Stimulated activated CD4-positive, alpha-beta T cell treated with anti-CD3 and anti-CD28 coated beads, Interleukin-12 subunit alpha, Interleukin-12 subunit beta, amount 100 ng/mL, for 24 hours (primary cell): ENCODE results near the gene PCSK4.
"Not testable (repeated sequence)": the region's sequence is repeated elsewhere in the genome, so short reads cannot be mapped to it uniquely, and the experiment has no call there.

ENCODE experiments used
- DNase-seq, 2 experiments: peaks; one replicate each; pipeline ENCODE4 v3.0.0-alpha.2; 2020; ENCODE audit warnings: low read depth in 2 of 2

Gene PCSK4

DNA sequence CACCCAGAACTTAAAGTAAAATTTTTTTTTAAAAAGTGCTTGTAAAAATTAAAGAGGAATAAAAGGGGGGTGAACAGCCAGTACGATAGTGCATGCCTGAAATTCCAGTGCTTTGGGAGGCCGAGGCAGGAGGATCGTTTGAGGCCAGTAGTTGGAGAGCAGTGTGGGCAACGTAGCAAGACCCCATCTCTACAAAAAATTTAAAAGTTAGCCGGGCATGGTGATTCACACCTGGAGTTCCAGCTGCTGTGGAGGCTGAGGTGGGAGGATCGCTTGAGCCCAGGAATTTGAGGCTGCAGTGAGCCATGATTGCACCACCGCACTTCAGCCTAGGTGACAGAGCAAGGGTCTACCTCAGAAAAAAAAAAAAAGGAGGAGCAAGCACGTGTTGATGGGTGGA, 14.9 kb upstream of the PCSK4 start:
- DNase-seq: no peak

DNA sequence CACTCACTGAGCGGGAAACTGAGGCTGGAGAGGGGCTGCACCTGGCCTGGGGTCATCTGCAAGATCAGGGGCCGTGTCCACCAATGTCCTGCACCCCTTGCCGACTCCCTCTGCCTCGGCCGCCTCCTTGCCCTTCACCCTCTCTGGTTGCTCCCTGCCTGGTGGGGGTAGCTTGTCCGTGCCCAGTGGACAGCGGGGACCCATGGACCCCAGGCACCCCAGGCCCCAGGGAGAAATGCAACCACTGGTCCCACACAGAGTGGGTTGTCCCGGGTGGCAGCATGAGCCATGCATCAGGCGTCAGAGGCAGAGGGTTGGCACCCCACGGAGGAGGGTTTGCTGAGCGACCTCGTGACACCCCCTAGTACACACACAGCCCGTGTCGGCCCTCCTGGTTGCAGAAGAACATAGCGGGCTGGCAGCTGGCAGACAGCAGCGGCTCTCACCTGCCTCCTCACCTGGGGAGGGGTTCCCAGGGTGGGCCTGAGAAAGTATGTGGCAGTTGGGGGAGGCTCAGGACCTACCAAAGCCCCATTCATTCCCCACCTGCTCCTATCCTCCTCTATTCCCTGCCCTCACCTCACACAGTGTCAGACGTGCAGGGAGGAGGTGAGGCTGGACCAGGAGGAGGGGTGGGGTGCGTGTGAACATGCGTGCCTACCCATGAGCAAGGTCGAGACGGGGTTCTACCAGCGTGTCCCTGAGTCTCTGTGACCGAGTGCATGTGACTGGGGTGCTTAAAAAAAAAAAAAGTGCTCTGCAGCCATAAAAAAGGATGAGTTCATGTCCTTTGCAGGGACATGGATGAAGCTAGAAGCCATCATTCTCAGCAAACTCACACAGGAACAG, 14.0 kb upstream of the PCSK4 start:
- no peak for DNase-seq

DNA sequence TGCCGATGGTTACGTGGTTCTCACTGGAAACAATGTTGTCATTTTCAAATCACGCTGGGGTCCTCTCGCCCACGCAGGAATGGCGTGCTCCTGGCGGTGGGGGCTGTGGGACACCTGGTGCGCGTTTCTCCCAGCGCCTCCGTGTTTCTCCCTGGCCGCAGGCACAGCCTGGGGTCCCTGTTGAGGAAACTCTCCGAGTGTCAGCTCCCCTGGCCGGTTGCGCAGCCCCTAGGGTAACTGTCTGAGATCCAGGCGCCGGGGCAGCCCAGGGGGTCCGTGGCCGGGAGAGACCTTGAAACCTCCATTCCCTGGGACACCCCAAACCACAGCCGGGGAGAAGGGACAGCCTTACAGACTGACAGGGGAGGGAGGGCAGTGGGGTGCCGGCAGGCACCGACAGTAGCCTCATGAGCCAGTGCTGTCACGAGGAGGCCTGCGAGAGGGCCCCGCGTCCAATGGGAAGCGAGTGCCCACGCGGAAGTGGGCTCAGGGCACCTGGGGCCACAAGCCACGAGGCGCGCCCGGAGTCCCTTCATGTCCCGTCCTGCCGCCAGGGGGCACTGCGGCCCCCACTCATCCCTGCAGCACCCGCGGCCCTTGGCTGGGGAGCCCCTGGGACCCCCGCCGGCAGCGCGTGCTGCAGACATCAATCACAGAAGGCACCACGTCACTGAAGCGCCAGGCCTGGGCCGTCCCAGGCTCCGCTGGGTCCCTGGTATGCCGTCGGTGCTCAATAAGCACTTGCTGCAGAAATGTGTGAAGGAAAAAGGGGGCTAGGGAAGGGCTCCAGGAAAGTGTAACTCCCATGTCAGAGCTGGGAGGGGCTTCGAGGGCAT, 13.2 kb upstream of the PCSK4 start:
- DNase-seq: peak; percentile 41 to 63

DNA sequence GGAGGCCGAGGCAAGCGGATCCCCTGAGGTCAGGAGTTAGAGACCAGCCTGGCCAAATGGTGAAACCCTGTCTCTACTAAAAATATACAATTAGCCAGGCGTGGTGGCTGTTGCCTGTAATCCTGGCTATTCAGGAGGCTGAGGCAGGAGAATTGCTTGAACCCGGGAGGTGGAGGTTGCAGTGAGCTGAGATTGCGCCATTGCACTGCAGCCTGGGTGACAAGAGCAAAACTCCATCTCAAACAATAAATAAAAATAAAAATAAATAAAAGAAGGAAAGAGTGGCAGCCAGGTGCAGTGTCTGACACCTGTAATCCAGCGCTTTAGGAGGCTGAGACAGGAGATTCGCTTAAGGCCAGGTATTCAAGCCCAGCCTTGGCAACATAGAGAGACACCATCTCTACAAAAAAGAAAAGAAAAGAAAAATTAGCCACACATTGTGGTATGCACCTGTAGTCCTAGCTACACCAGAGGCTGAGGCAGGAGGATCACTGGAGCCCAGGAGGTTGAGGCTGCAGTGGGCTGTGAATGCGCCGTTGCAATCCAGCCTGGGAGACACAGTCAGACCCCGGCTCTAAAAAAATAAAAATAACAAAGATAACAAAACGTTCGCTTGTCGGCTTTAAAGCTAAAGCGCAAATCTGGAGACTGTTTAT, 12.4 kb upstream of the PCSK4 start:
- DNase-seq: no peak

DNA sequence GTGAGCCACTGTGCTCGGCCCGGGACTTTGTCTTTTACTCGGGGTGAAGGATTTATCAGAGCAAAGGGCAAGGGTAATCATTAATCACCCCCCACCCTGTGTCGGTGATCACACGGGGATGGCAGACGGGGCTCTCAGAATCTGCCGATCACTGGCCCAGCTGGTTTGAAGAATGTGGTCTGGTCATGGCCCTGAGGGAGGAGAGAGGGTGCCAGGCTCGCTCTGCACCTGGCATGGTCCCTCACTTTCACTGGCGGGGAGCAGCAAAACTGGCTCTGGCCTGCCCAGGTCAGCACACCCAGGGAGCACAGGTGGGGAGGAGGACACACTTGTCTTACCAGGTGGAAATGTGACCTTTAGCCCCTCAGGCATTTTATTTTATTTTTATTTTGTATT, 11.0 kb upstream of the PCSK4 start:
- no peak for DNase-seq

DNA sequence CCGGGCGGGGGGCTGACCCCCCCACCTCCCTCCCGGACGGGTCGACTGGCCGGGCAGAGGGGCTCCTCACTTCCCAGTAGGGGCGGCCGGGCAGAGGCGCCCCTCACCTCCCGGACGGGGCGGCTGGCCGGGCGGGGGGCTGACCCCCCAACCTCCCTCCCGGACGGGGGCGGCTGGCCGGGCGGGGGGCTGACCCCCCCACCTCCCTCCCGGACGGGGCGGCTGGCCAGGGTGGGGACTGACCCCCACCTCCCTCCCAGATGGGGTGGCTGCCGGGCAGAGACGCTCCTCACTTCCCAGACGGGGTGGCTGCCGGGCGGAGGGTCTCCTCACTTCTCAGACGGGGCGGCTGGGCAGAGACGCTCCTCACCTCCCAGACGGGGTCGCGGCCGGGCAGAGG, 9.1 kb upstream of the PCSK4 start:
- not testable (repeated sequence) for DNase-seq

DNA sequence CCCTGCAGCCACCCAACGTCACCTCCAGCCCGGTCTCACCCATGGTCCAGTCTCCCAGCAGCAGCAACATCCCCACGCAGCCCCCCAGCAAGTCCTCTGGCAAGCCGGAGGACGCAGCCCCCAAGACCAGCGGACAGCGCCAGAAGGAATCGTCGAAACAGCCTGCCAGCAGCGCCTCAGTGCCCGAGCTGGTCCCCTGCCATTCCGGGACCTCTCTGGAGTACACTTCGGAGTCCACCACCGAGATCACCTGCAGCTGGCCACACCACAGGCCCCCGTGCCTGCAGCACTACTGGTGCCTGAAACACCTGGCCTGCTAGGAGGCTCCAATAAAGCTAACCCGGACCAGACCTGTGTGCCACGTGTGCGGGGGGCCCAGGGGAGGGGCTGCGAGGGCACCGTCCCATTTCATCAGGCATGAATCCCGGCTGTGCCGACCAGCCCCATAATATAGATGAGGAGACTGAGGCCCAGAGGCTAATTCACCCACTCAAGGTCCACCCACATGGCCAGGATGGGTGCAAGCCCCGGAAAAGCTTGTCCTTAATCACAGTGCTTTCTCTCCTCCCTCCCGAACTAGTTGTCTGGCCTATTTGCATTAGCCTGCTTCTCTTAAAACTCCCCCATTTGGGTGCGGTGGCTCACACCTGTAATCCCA, 7.6 kb upstream of the PCSK4 start:
- no peak for DNase-seq

DNA sequence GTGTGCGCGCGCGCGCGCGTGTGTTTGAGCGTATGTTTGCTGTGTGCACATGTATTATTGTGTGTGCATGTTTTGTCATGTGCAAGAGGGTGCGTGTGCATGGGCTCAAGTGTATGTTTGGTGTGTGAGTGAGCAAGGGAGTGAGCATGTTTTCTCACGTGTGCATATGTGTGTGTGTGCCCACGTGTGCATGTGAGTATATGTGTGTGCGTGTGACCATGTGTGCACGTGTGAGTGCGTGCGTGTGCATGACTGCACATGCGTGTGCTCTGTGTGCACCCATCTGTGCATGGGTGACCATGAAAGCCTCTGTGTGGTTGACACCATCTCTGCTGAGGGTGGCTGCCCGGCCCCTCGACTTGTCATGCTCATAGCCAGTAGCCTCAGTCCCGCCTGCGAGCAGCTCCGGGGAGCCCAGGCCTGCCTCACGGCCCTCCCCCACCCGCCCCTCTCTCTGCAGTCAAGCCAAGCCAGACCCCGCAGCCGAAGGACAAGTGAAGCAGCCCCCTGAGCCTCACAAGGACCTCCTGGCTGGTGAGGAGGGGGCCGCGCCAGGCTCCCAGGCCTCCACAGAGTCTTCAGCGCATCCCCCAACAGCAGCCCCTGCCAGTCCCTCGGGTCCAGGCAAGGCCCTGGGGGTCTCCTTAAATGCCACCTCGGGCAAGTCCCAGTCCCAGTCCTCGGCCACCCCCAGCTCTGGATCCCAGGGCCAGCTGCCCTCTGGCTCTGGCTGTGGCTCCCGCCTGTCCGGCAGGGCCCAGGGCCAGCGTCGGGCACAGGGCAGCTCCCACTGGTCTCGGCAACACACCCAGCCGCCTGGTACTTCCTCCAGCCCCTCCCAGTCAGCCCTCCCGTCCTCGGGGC, 6.8 kb upstream of the PCSK4 start:
- no peak for DNase-seq

DNA sequence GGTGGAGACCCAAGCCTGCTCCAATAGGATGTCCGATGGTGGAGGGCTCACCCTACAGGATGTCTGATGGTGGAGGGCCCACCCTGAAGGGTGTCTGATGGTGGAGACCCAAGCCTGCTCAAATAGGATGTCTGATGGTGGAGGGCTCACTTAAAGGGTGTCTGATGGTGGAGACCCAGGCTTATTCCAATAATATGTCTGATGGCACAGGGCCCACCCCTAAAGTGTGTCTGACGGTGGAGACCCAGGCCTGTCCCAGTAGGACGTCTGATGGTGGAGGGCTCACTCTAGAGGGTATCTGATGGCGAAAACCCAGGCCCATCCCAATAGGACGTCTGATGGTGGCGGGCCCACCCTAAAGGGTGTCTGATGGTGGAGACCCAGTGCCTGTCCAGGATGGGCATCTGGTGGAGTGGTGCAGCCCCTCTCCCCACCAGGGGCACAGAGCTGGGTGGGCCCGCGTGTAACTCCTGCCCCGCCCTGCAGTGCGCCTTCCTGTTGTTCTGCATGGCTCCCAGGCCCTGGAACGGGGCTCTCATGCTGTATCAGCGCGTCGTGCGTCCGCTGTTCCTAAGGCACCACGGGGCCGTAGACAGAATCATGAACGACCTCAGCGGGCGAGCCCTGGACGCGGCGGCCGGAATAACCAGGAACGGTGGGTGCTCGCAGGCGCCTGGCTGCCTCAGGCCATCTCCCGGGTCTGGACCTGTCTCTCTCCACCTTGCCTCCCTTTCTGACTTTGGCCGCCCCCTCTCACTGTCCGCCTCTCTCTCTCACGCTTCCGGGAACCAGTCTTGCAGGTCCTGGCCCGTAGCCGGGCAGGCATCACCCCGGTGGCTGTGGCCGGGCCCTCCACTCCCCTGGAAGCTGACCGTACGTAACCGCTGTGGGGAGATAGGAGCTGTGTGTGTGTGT, 5.9 kb upstream of the PCSK4 start:
- DNase-seq: no peak

DNA sequence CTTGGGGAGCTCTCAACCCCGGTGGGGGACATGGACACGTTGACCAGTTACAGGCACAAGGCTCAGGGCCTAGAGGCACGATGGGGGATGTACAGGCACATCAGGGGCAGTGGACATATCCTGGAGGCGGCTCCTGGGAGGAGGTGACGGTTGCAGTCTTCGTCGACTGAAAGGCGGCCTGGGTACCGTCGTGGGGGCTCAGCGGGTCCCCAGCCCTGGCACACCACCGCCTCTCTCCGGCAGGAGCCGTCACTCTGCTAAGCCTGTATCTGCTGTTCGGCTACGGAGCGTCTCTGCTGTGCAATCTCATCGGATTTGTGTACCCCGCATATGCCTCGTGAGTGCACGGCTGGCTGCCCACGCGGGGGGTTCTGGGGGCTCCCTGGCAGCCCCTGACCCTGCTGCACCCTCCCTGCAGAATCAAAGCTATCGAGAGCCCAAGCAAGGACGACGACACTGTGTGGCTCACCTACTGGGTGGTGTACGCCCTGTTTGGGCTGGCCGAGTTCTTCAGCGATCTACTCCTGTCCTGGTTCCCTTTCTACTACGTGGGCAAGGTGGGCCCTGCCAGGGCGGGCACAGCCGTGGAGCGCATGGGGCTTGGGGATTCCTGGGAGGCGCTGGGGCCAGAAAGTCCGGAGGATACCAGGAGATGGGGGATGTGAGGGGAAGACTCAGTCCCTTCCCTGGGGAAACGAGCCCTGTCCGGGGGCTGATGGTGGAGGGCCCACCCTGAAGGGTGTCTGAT, 5.1 kb upstream of the PCSK4 start:
- no peak for DNase-seq

DNA sequence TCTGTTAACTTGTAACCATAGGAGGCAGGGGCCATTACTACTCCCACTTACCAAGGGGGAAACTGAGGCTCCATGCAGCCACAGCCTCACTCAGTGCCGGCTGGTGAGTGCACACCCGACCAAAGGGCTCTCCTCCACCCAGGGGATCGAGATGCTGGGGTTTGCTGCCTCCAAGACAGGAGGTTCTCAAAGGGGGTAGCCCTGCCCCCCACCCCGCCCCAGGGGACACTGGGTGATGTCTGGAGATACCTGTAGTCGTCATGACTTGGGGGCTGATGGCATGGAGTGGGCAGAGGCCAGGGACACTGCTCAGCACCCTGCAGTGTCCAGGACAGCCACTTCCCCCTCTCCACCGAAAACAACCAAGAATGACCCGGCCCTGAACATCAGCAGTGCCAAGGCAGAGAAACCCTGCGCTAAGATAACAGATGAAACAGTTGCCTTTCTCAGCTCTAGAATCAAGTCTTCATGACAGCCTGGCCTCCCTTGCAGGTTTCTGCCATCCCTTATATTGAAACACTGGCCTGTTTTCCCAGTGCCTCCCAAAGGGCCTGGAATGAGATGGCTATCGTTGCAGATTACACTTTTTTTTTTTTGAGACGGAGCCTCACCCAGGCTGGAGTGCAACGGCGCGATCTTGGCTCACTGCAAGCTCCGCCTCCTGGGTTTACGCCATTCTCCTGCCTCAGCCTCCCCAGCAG, 4.1 kb upstream of the PCSK4 start:
- DNase-seq: no peak

DNA sequence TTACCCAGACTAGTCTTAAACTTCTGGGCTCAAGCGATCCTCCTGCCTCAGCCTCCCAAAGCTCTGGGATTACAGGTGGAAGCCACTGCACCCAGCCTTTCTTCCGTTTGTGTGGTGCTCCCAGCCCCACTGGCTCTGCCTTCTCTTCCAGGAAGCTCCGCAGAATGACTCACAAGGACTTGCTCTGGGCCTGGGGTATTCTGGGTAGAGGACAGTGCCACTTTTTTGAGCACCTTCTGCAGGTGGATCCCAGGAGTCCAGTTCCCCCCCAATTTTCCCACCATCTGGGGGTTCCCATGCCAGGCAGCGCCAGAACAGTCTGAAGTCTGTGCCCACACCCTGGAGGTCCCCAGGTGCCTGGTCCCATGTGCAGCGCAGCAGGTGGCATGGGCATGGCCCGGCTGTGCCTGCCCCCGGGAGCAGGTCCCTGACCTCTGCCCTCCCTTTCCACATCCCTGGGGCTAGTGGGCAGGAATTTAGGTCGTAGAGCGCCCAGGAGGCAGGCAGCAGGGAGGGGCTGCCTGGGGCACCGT, 2.4 kb upstream of the PCSK4 start:
- no peak for DNase-seq

DNA sequence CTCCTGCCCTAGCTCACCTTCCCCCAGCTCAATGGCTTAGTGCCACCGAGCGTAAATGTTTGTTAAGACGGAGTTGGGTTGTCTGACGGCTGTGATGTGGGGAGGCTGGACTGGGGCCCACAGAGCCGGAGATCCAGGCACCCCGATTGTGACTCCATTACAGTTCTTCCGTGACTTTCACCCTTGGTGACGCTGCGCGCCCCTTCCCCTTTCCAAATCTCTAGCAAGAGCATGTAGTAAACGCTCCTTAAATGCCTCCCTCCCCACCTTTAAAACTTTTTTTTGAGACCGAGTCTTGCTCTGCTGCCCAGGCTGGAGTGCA, 1.7 kb upstream of the PCSK4 start:
- no peak for DNase-seq

DNA sequence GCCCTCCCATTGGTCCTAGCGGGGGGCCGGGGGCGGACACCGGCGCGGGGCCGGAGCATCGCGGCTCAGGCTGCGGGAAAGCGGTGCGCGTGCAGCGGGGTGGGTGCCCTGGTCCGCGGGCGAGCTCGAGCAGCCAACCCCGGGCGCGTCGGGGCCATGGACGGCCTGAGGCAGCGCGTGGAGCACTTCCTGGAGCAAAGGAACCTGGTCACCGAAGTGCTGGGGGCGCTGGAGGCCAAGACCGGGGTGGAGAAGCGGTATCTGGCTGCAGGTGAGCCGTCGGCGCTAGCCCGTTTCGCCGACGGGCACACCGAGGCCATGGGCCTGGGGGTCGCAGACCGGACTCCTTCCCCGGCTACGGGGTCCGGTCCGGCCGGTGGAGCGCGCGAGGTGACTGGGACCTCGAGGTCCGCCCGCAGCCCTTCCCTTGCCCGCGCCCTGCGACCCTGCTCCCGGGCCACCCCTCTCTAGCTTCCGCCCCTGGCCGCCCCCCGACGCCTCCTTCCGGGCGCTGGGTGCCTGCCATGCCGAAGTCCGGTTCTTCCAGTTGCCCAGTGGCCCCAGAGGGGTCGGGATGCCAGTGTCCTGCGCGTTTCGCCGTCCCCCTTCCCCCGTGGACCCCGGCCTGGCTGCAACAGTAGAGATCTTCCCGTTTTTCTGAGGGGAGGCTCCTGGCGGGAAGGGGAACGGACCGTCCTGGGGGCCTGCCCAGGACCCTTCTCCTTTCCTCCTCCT, 1.1 kb upstream of the PCSK4 start, which contains the start of gene REEP6:
Gene REEP6, plus strand, starts transcription at position 68 of the 735 bp plus-strand sequence. Its CDS starts 89 bp downstream, at position 157.
- no peak for DNase-seq

DNA sequence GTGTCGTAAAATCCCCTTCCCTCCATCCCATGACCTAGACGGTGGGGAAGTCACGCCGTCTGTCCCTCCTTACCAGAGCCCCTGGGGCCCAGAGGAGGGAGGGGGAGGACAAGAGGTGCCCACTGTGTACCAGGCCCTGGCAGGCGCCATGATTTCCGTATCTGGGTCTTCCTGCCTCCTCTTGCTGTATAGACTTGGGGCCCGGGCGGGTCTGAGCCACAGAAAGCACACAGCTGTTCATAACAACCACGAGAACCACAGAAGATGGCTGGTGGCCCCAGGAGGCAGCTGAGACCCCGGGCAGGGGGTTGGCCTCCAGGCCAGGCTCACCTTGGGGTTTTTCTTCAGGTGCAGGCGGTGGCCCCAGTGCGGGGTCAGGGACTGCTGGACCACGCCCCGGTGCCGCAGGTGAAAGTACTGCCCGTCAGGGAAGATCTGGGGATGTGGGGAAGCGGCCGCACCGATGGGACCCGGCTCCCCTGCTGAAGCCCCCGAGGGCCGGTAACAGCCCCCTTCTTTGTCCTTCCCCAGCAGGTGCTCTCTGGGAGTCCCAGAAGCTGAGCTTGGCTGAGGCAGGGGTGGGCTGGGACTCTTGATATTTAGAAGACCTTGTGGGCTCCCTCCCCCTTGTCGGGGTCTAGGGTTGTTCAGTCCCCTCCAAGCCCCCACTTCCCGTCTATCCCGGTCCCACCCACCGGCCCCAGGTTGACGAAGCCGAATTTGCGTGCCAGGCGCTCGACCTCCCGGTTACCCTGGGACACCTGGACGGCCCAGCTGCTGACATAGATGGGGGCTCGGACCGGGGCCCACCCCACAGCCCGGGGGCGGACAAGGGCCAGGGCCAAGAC, 463 bp downstream of the PCSK4 start:
- DNase-seq: no peak

DNA sequence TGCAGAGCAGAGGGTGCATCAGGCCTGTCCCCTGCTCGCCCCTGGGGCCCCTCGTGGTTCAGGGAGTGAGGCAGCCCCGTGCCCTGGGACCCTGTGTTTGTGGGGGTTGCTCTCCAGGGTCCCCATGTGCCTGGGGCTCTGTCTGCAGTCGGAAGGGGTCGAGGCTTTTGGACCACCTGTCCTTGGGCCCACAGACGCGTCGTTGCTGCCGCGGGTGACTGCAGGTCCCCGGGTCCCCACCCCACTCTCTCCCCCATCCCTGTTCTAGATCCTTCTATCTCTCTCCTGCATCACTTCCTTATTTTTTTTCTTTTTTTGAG, 1.9 kb downstream of the PCSK4 start:
- no peak for DNase-seq
